B cell (primary cell): Measurements from ENCODE around the gene MLNR. TPM values are rescaled to one million over a fixed set of nuclear protein-coding genes. Genes with fewer than 3 reads are reported as not detected.

Experiments used
- ATAC-seq: fragments of 200-7000 bp; cut with Tn5 transposase; one replicate; pipeline ENCODE4 v1.10.0; 2021; ENCODE audit warnings: low read depth, mild to moderate bottlenecking, moderate number of reproducible peaks, moderate library complexity
- CTCF ChIA-PET: fragments of 350-600 bp; sonication (Branson Sonifier 250); formaldehyde crosslinking; loops from one replicate; lab custom pipeline; 2021; ENCODE audit warnings: antibody characterized with exemption, inconsistent platforms; lab: Charles Lee
- POLR2A ChIA-PET: fragments of 350-600 bp; sonication (Branson Sonifier 250); formaldehyde crosslinking; loops from one replicate; lab custom pipeline; 2021; ENCODE audit warnings: antibody characterized with exemption; lab: Charles Lee
- DNase-seq: peaks from one replicate; pipeline ENCODE4 v3.0.0; 2013
- H2AFZ ChIP-seq: 2 replicates; pipeline ENCODE4 v1.6.1; 2012; ENCODE audit warnings: mild to moderate bottlenecking, low read depth, low read length; ENCODE audit not compliant: insufficient read depth, poor library complexity, severe bottlenecking
- H3K27ac ChIP-seq, 2 donors: 1 replicate in 1 of 2; 2 replicates in 1 of 2; pipeline ENCODE4 v1.5.1; 2012 to 2013; ENCODE audit warnings: low read length in 2 of 2, mild to moderate bottlenecking in 2 of 2, moderate library complexity in 1 of 2
- H3K27me3 ChIP-seq, 4 experiments: fragments of 200-600 bp in 1 of 4; sonication (generic) in 1 of 4; replicated peaks in 1 of 4; 1 replicate in 2 of 4; 2 replicates in 2 of 4; pipeline versions ENCODE4 v1.6.1 to v1.7.0; 2013 to 2016; ENCODE audit warnings: low read length in 3 of 4, mild to moderate bottlenecking in 2 of 4, mixed read lengths in 1 of 4, moderate library complexity in 1 of 4; ENCODE audit not compliant: insufficient read depth in 4 of 4, control insufficient read depth in 3 of 4; ENCODE audit errors: control extremely low read depth in 1 of 4
- H3K36me3 ChIP-seq, 2 experiments: replicated peaks in 1 of 2; 1 replicate in 1 of 2; 2 replicates in 1 of 2; pipeline versions ENCODE4 v1.6.1 to v1.7.1; 2013; ENCODE audit warnings: low read length in 1 of 2; ENCODE audit not compliant: insufficient read depth in 2 of 2, control insufficient read depth in 1 of 2; ENCODE audit errors: control extremely low read depth in 1 of 2, extremely low read depth in 1 of 2
- H3K4me1 ChIP-seq, 2 donors: fragments of 200-600 bp in 1 of 2; sonication (generic) in 1 of 2; 1 replicate in 1 of 2; 2 replicates in 1 of 2; pipeline versions ENCODE4 v1.5.1 to v1.6.1; 2013 to 2017; ENCODE audit warnings: low read length in 2 of 2; ENCODE audit not compliant: control insufficient read depth in 2 of 2, insufficient read depth in 2 of 2
- H3K4me2 ChIP-seq: replicated peaks from 2 replicates; pipeline ENCODE3; 2012; ENCODE audit warnings: mild to moderate bottlenecking, low read depth, low read length; ENCODE audit not compliant: poor library complexity, severe bottlenecking
- H3K4me3 ChIP-seq, 5 experiments: fragments of 200-600 bp in 1 of 5; sonication (generic) in 1 of 5; 1 replicate in 3 of 5; 2 replicates in 2 of 5; pipeline versions ENCODE4 v1.5.1 to v1.7.0; 2011 to 2016; ENCODE audit warnings: low read length in 4 of 5, mild to moderate bottlenecking in 4 of 5, low read depth in 2 of 5, control low read depth in 1 of 5, moderate library complexity in 1 of 5; ENCODE audit not compliant: insufficient read depth in 1 of 5; ENCODE audit errors: control extremely low read depth in 1 of 5, extremely low read depth in 1 of 5
- H3K79me2 ChIP-seq: fragments of 200-600 bp; sonication (generic); one replicate; pipeline ENCODE4 v1.6.0; 2016; ENCODE audit warnings: low read length; ENCODE audit not compliant: control insufficient read depth, insufficient read depth
- H3K9ac ChIP-seq: fragments of 200-600 bp; sonication (generic); 2 replicates; pipeline ENCODE4 v1.6.1; 2017; ENCODE audit warnings: mild to moderate bottlenecking, low read length, moderate library complexity
- H3K9me3 ChIP-seq, 3 donors: one replicate each; pipeline versions ENCODE4 v1.6.1 to v1.7.1; 2013; ENCODE audit warnings: low read length in 2 of 3; ENCODE audit not compliant: control insufficient read depth in 2 of 3, insufficient read depth in 1 of 3; ENCODE audit errors: control extremely low read depth in 1 of 3
- H4K20me1 ChIP-seq: 2 replicates; pipeline ENCODE4 v1.6.0; 2012; ENCODE audit warnings: mild to moderate bottlenecking, low read length; ENCODE audit not compliant: insufficient read depth, control insufficient read depth, poor library complexity, severe bottlenecking
- H3K27ac Mint-ChIP-seq: one replicate; pipeline ENCODE4 v1.8.0; 2021; ENCODE audit warnings: mixed read lengths
- H3K27me3 Mint-ChIP-seq: one replicate; pipeline ENCODE4 v1.8.0; 2021; ENCODE audit warnings: mixed read lengths
- H3K4me1 Mint-ChIP-seq: one replicate; pipeline ENCODE4 v1.8.0; 2021; ENCODE audit warnings: mixed read lengths
- H3K4me3 Mint-ChIP-seq: one replicate; pipeline ENCODE4 v1.8.0; 2021; ENCODE audit warnings: mixed read lengths
- H3K9me3 Mint-ChIP-seq: one replicate; pipeline ENCODE4 v1.8.0; 2022; ENCODE audit warnings: mixed read lengths; ENCODE audit not compliant: insufficient read depth
- CTCF ChIP-seq: fragments of 200-600 bp; IDR thresholded peaks from one replicate; pipeline ENCODE4 v1.8.0; 2022; ENCODE audit warnings: antibody characterized with exemption, mild to moderate bottlenecking
- EZH2 ChIP-seq: IDR thresholded peaks from 2 replicates; pipeline ENCODE4 v1.6.1; 2012; ENCODE audit warnings: borderline replicate concordance, low read depth, mild to moderate bottlenecking, moderate library complexity, low read length; ENCODE audit not compliant: insufficient read depth, poor library complexity, severe bottlenecking
- WGBS: methylation state at CpG from one replicate; pipeline ENCODE4 v1.1.5; 2013; ENCODE audit warnings: missing lambda C conversion rate; ENCODE audit not compliant: insufficient coverage; 5-methylcytosine and 5-hydroxymethylcytosine counted together
- intact Hi-C: fragments of 100-400 bp; cut with micrococcal nuclease; formaldehyde crosslinking; loops from one replicate; pipeline ENCODE4 v1.10.0; 2022
- polyA plus RNA-seq: library from polyadenylated mRNA; depleted of rRNA; stranded (reverse); fragments of >200 nt; gene quantifications from 2 replicates; pipeline ENCODE4 v1.2.3, GENCODE V29; 2012
- total RNA-seq, 2 donors: library from RNA; stranded (reverse); fragments of 120-200 nt in 1 of 2; gene quantifications; 1 replicate in 1 of 2; 2 replicates in 1 of 2; pipeline versions ENCODE4 v1.2.3 to v1.2.4, GENCODE V29; 2013 to 2022

MLNR gene
- total and polyA plus RNA-seq, 2 donors (not counting 1 experiment from before 2014, with no cell fraction given) = not detected

DNA sequence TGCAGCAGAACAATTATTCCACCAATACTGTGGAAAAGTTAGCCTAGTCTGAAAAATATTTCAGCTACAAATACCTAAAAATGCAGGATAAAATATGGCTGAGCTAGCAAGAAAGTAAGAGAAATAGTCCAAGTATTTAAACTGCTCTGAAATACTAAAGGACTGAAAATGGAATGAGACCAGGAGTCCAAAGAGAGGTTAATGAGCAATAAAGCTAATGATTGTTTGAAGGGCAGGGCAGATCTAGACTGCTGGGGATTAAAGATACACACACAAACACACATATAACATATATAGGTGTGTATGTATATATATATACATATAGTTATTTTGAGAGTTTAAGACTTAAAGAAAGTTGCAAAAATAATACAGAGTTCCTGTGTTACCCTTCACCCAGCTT is 25.0 kb downstream of the MLNR start:
- Mint-ChIP-seq H3K27ac (no peak overlapping the region), H3K9me3 (no peaks in the 10 kb centered on the region), H3K4me1 (peaks cover 24% of the 10 kb centered on the region), H3K27me3 (no peaks in the 10 kb centered on the region), H3K4me3 (no peak overlapping the region)
- DNase-seq (no peak), ATAC-seq (no peak)
- H3K9me3 ChIP-seq = peaks cover 0 to 5% (median 0%) of the 10 kb centered on the region in 3 donors
- H3K27me3 ChIP-seq = no peaks in the 10 kb centered on the region
- ChIA-PET POLR2A (no interaction called here), CTCF (interaction anchor here (1.5 kb wide), 1 partner anchor 36 kb away, joined by 5 read pairs; no protein-coding TSS in a partner anchor)
- peaks cover 10 to 11% of the 10 kb centered on the region in 2 donors for H3K4me1 ChIP-seq
- no peak overlapping the region for H3K4me2 ChIP-seq
- H2AFZ ChIP-seq = no peak overlapping the region
- intact Hi-C loops = loop anchor here (5.0 kb wide), 1 partner anchor 268 kb away; the partner anchor contains the start of gene FNDC3A
- no peak overlapping the region for H3K4me3 ChIP-seq
- peaks cover 4% of the 10 kb centered on the region for H3K79me2 ChIP-seq
- no peak for TF ChIP-seq CTCF
- no peak for TF ChIP-seq EZH2
- no peak overlapping the region for H3K9ac ChIP-seq
- no peaks in the 10 kb centered on the region for H4K20me1 ChIP-seq
- H3K27ac ChIP-seq = no peak overlapping the region
- H3K36me3 ChIP-seq = no peaks in the 10 kb centered on the region

DNA sequence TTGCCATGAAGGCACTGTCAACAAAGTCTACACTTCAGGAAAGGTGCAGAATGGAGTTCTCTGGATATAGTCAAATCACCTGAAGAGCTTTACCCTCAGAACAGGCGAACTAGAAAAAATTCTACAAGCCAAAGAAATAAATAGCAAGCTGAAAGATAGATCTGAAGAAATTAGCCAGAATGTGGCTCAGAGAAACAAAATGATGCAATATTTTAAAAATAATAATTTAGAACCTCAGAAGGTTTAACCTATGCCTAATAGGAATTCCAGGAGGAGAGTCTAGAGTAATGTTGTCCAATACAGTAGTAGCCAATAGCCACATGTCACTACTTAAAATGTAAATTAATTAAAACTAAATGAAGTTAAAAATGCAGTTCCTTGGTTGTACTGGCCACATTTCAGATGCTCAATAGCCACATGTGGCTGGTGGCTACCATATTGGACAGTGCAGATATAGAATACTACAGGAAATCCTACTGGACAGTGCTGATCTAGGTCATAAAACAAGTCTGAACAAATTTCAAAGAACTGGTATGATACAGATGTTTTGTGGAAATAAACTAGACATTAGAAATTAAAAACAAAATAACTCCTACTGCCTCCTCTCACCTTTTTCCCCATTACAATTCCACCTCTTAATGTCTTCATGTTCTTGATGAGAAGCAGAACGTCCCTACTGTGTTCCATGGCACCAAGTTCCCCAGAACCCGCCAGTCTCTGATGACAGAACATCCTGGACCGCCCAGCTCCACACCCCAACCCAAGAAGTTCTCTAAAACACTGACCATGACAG is 26.9 kb downstream of the MLNR start:
- Histone ChIP-seq H3K4me1 (peaks cover 10 to 11% of the 10 kb centered on the region in 2 donors), H3K4me3 (peak overlapping the region; percentile 86 to 92 (median 89)), H3K36me3 (no peaks in the 10 kb centered on the region), H4K20me1 (no peaks in the 10 kb centered on the region), H3K4me2 (peak overlapping the region; percentile 80), H2AFZ (peak overlapping the region; percentile 94), H3K9ac (peak overlapping the region; percentile 87), H3K9me3 (peaks cover 0 to 5% (median 0%) of the 10 kb centered on the region in 3 donors), H3K79me2 (peaks cover 4% of the 10 kb centered on the region), H3K27ac (peak overlapping the region; percentile 76 to 86), H3K27me3 (no peaks in the 10 kb centered on the region)
- Mint-ChIP-seq H3K4me1 (peaks cover 26% of the 10 kb centered on the region), H3K9me3 (no peaks in the 10 kb centered on the region), H3K27me3 (no peaks in the 10 kb centered on the region), H3K4me3 (peak overlapping the region; percentile 100), H3K27ac (peak overlapping the region; percentile 97)
- no peak for DNase-seq
- intact Hi-C loops = loop anchor here (1.0 to 5.0 kb wide), 6 partner anchors 11 to 546 kb away; partner anchors contain the start of genes CAB39L, FNDC3A, RCBTB1 and SETDB2
- CTCF ChIA-PET = interaction anchor here (1.0 to 1.4 kb wide), 4 partner anchors 16 to 36 kb away, joined by 3 to 4 read pairs (median 4); no protein-coding TSS in a partner anchor
- peak; percentile 29 for ATAC-seq
- POLR2A ChIA-PET = interaction anchor here (1.4 to 1.7 kb wide), 2 partner anchors 11 to 339 kb away, joined by 7 to 8 read pairs; partner anchors contain the start of gene RCBTB1
- WGBS = 0% methylated on average over 3 of the region's 4 CpGs
- TF ChIP-seq CTCF = no peak
- no peak for TF ChIP-seq EZH2
